ENCODE measurements around the gene PRKG1.

PRKG1 gene

DNA sequence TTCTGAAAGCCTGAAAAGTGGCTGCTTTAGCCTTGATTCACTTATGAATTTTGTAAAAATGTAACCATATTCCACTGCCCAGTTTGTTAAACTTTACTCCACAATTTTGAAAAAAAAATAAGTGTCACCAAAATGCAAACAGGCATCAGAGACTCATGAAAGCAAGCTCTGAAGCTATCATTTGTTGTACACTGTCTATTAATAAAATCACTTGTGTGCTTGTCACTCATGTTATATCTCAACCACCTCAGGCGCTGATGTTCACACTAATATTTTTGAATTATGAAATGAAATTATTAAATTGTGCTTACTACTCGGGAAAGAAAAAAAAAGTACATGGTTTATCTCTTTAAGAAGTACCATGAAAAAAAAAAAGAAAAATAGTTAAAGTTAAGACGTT is 1205.3 kb downstream of the PRKG1 start:
- TF ChIP-seq, protein P1, sequence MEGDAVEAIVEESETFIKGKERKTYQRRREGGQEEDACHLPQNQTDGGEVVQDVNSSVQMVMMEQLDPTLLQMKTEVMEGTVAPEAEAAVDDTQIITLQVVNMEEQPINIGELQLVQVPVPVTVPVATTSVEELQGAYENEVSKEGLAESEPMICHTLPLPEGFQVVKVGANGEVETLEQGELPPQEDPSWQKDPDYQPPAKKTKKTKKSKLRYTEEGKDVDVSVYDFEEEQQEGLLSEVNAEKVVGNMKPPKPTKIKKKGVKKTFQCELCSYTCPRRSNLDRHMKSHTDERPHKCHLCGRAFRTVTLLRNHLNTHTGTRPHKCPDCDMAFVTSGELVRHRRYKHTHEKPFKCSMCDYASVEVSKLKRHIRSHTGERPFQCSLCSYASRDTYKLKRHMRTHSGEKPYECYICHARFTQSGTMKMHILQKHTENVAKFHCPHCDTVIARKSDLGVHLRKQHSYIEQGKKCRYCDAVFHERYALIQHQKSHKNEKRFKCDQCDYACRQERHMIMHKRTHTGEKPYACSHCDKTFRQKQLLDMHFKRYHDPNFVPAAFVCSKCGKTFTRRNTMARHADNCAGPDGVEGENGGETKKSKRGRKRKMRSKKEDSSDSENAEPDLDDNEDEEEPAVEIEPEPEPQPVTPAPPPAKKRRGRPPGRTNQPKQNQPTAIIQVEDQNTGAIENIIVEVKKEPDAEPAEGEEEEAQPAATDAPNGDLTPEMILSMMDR (IDR thresholded peaks at IDR 0.05) = no peak
- no peak for TF ChIP-seq ZFX (IDR thresholded peaks at IDR 0.05; ENCODE audit: borderline replicate concordance)
- H3K27ac ChIP-seq = no peak overlapping the region

DNA sequence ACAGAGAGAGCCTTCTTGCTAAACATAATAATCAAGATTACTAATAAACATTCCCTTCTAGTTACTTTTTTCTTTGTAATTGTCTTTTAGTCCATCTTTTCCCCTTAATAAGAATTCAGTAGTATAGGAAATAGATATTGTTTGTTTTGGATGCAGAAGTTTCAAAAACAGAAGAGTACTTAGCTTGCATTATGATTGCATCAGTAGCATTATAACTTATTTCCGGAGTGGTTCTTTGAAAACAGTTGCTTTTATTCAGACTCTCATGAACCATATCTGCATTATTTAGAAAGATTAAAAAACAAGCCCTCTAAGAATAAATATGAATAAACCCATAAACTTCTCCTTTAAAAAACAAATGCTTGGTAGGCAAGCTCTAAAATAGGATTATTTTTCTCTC is 1205.8 kb downstream of the PRKG1 start:
- no peak overlapping the region for H3K27ac ChIP-seq
- TF ChIP-seq ZFX (IDR thresholded peaks at IDR 0.05; ENCODE audit: borderline replicate concordance) = no peak
- TF ChIP-seq, protein P1 (IDR thresholded peaks at IDR 0.05) = no peak

DNA sequence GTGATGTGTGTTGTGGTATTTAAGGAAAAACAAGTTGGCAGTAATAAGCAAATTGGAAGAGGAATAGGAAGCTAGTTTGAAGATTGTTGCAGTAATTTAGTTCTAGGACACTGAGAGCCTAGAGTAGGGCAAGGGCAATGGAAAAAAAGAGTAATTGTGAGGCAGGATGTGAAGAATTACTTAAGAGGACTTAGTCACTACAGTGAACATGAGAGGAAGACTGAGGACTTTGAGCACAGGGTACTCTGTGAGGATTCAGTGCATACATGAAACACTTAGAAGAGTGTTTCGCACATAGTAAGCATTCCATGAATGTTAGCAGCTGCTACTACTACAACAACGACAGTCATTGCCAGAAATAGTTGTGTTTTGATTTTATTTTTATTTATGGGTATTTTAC is 1208.9 kb downstream of the PRKG1 start:
- TF ChIP-seq ZFX (IDR thresholded peaks at IDR 0.05; ENCODE audit: borderline replicate concordance) = no peak
- TF ChIP-seq, protein P1 (IDR thresholded peaks at IDR 0.05) = no peak
- no peak overlapping the region for H3K27ac ChIP-seq

DNA sequence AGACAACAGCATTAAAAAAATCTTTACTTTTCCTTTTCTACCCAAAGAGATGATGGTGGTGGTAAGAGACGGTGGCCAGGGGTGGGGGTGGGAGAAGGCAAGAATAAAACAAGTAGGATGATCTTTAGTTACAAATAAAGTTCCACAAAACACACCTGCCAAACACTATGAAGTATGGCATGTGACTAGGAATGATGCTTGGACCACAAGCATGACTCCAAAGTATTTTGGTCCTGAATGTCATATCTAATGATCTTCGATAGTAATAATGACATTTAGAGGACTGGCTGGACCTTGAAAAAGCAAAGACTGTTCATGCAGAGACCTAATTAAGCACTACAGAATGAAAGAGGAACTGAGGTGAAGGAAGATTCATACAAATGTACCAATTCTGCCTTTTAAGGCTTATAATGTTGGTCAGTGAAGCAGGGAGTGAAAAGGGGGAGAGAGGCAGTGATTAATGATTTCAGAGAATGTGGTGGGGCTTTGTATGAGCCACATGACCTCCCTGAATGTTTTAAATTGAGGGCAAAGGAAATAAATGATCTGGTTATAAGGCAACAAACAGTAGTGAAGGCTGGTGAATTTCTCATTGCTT is 1210.2 kb downstream of the PRKG1 start:
- TF ChIP-seq, protein P1 (IDR thresholded peaks at IDR 0.05) = no peak
- TF ChIP-seq ZFX (IDR thresholded peaks at IDR 0.05; ENCODE audit: borderline replicate concordance) = no peak
- no peak overlapping the region for H3K27ac ChIP-seq

DNA sequence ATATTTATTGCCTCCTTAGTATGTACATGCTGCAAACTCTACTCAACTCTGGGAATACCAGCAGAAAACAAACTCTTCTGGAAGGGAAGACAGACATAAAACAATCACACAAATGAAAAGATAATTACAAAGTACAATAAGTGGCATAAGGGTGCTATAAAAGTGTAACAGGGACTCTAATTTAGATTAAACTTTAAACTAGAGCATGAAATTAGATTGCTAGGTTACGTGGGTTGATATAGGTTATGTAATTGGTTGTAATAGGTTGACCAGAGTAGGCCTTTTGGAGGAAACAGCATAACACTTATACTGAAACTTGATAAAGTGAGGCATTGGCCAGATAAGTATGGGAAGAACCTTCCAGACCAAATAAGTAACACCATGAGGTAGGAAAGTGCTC is 1213.6 kb downstream of the PRKG1 start:
- H3K27ac ChIP-seq = no peak overlapping the region
- TF ChIP-seq, protein P1 (IDR thresholded peaks at IDR 0.05) = no peak
- no peak for TF ChIP-seq ZFX (IDR thresholded peaks at IDR 0.05; ENCODE audit: borderline replicate concordance)

DNA sequence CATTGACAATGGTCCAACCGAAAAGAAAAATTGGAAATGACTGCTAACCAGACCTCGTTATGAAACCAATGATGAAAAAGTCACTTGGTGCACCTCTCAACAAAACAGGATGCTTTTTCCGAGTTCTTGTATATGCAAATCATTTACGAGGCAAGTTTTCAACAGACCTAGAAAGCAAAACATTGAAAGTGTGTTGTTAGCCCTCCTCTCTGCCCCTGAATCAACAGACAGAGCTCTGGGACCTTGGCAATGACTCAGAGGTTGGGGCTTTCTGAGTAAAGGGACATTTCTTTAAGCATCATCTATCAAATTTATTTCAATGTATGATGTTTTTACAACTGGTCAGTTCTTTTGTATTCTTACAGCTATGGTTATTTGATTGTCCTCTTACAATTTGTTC is 1223.5 kb downstream of the PRKG1 start:
- TF ChIP-seq, protein P1 (IDR thresholded peaks at IDR 0.05) = no peak
- no peak for TF ChIP-seq ZFX (IDR thresholded peaks at IDR 0.05; ENCODE audit: borderline replicate concordance)
- no peak overlapping the region for H3K27ac ChIP-seq

DNA sequence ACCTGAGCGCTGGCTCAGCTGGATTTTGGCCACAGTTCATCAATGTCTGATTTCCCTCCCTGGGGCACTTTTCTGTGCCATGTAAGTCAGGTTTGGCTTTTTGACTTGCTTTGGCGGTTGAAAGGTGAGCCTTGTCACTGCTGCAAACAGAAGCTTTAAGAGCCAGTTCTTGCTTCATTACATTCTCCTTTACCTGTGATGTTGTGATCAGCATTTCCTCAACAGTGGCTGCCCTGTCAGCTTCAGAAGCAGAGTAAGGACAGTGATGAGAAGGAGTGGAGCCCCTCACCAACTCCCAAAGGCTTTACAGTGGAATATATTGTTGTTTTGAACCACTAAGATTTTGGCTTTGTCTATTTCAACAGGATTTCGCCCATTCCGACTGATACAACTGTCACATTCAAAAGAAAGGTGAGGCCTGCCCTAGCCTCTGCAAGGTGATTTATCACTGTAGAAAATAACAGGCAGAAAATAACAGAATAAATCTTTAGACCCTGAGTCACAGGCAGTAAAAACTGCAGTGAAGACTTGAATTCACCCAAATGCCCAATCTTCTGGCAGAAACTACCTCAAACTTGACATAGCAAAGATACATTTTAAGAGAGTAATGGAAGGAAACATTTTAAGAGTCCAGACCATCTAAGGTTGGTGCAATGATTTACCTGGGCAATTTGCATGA is 1226.5 kb downstream of the PRKG1 start:
- peak overlapping the region; percentile 32 for H3K27ac ChIP-seq
- TF ChIP-seq ZFX (IDR thresholded peaks at IDR 0.05; ENCODE audit: borderline replicate concordance) = no peak
- TF ChIP-seq, protein P1 (IDR thresholded peaks at IDR 0.05) = no peak
